OCI-LY3 (cell line): ENCODE results near the gene TMEM260.
"Not testable (repeated sequence)": the region's sequence is repeated elsewhere in the genome, so short reads cannot be mapped to it uniquely, and the experiment has no call there.

Source experiments
- EZH2phosphoT487 ChIP-seq: fragments of 200-600 bp; shearing (Covaris generic); IDR thresholded peaks from 2 replicates; pipeline ENCODE4 v1.6.1; 2018; ENCODE audit warnings: antibody characterized with exemption, mixed run types, low read depth
- TF ChIP-seq, protein P1 (sequence below): fragments of 200-600, 300-600 bp; sonication (generic); IDR thresholded peaks from 2 replicates; pipeline ENCODE4 v1.5.1; 2014; ENCODE audit warnings: antibody characterized with exemption, low read length, low read depth

DNA sequence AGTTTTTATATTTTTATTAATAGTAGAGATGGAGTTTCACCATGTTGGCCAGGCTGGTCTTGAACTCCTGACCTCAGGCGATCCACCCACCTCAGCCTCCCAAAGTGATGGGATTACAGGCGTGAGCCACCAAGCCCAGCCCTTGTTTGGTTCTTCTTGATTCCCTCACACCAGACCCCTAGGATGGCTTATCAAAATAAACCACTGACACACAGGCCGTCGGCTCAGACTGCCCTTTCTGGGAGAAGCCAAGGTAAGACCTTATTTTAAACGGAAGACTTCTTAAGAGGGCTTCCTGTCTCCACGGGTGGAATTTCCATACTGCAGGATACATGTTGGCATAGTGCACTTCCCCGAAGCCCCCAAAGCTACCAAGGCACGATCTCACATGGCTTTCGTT is 115.6 kb downstream of the TMEM260 start:
- TF ChIP-seq, protein P1, sequence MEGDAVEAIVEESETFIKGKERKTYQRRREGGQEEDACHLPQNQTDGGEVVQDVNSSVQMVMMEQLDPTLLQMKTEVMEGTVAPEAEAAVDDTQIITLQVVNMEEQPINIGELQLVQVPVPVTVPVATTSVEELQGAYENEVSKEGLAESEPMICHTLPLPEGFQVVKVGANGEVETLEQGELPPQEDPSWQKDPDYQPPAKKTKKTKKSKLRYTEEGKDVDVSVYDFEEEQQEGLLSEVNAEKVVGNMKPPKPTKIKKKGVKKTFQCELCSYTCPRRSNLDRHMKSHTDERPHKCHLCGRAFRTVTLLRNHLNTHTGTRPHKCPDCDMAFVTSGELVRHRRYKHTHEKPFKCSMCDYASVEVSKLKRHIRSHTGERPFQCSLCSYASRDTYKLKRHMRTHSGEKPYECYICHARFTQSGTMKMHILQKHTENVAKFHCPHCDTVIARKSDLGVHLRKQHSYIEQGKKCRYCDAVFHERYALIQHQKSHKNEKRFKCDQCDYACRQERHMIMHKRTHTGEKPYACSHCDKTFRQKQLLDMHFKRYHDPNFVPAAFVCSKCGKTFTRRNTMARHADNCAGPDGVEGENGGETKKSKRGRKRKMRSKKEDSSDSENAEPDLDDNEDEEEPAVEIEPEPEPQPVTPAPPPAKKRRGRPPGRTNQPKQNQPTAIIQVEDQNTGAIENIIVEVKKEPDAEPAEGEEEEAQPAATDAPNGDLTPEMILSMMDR: not testable (repeated sequence)
- TF ChIP-seq EZH2phosphoT487: not testable (repeated sequence)
